WTC11 (cell line): Measurements from ENCODE around the gene EDEM2. TPM values are rescaled to one million over a fixed set of nuclear protein-coding genes. Genes with fewer than 3 reads are reported as not detected.

Source experiments
- ATAC-seq: fragments of 200-7000 bp; cut with Tn5 transposase; 2 replicates; pipeline ENCODE4 v1.10.0; 2021; ENCODE audit warnings: mild to moderate bottlenecking, moderate library complexity
- CTCF ChIA-PET: fragments of 300-600 bp; sonication (Branson Sonifier 250); formaldehyde crosslinking; loops from one replicate; lab custom pipeline; 2021; ENCODE audit warnings: antibody characterized with exemption; lab: Charles Lee
- POLR2A ChIA-PET: fragments of 350-600 bp; sonication (Branson Sonifier 250); formaldehyde crosslinking; loops from one replicate; lab custom pipeline; 2021; ENCODE audit warnings: antibody characterized with exemption; lab: Charles Lee
- DNase-seq: peaks from one replicate; pipeline ENCODE4 v3.0.0; 2021; ENCODE audit warnings: low spot score
- H3K27ac Mint-ChIP-seq: 2 replicates; pipeline ENCODE4 v1.8.0; 2021; ENCODE audit warnings: mixed read lengths
- H3K27me3 Mint-ChIP-seq: 2 replicates; pipeline ENCODE4 v1.8.0; 2021; ENCODE audit warnings: low read depth, mild to moderate bottlenecking, moderate library complexity, mixed read lengths
- H3K36me3 Mint-ChIP-seq: 2 replicates; pipeline ENCODE4 v1.8.0; 2021; ENCODE audit warnings: mixed read lengths
- H3K4me1 Mint-ChIP-seq: 2 replicates; pipeline ENCODE4 v1.8.0; 2022; ENCODE audit warnings: mixed read lengths
- H3K4me3 Mint-ChIP-seq: 2 replicates; pipeline ENCODE4 v1.8.0; 2021; ENCODE audit warnings: mild to moderate bottlenecking, moderate library complexity, mixed read lengths
- H3K9me3 Mint-ChIP-seq: 2 replicates; pipeline ENCODE4 v1.8.0; 2021; ENCODE audit warnings: mixed read lengths
- E2F4 ChIP-seq: sonication (generic); formaldehyde crosslinking; IDR thresholded peaks from 2 replicates; pipeline ENCODE4 v1.8.1; 2022; ENCODE audit warnings: low read depth, mild to moderate bottlenecking, moderate library complexity, missing genetic modification reagents, borderline replicate concordance
- FOXP1 ChIP-seq: sonication (generic); formaldehyde crosslinking; IDR thresholded peaks from 2 replicates; pipeline ENCODE4 v1.8.0; 2022; ENCODE audit warnings: missing genetic modification reagents, mild to moderate bottlenecking, moderate library complexity, borderline replicate concordance
- MAX ChIP-seq: sonication (generic); formaldehyde crosslinking; IDR thresholded peaks from 2 replicates; pipeline ENCODE4 v1.8.0; 2022; ENCODE audit warnings: mild to moderate bottlenecking, missing genetic modification reagents
- ZNF138 ChIP-seq: sonication (generic); formaldehyde crosslinking; conservative IDR thresholded peaks from 2 replicates; pipeline ENCODE4 v1.8.1; 2022; ENCODE audit warnings: mild to moderate bottlenecking, moderate library complexity, missing genetic modification reagents
- ZNF425 ChIP-seq: fragments of 250-450 bp; sonication (Bioruptor Pico); conservative IDR thresholded peaks from 2 replicates; pipeline ENCODE4 v1.9.0; 2021; ENCODE audit warnings: mild to moderate bottlenecking
- ZNF512 ChIP-seq: sonication (generic); formaldehyde crosslinking; IDR thresholded peaks from 2 replicates; pipeline ENCODE4 v1.8.1; 2022; ENCODE audit warnings: missing genetic modification reagents, borderline replicate concordance
- total RNA-seq: library from RNA; stranded (reverse); gene quantifications from 3 replicates; pipeline ENCODE4 v1.2.3, GENCODE V29; 2021
- TF ChIP-seq, protein P1 (sequence below): sonication (generic); formaldehyde crosslinking; IDR thresholded peaks from 2 replicates; pipeline ENCODE4 v1.8.0; 2023; ENCODE audit warnings: missing genetic modification reagents, mild to moderate bottlenecking, borderline replicate concordance

EDEM2 gene
- total RNA-seq, 1 experiment from 2014 or later: 22.7 TPM

GRCh38 chr20:35167787-35168186 lies 20.7 kb upstream of the EDEM2 start:
- H3K4me1 Mint-ChIP-seq: peaks cover 38% of the 10 kb centered on the region
- peaks cover 17% of the 10 kb centered on the region for H3K9me3 Mint-ChIP-seq
- no peak for DNase-seq
- H3K4me3 Mint-ChIP-seq: no peak overlapping the region
- H3K27ac Mint-ChIP-seq: no peak overlapping the region
- no peaks in the 10 kb centered on the region for H3K36me3 Mint-ChIP-seq
- H3K27me3 Mint-ChIP-seq: peaks cover 8% of the 10 kb centered on the region
- TF ChIP-seq FOXP1 (CRISPR knock-in tag): no peak
- no peak for TF ChIP-seq E2F4 (CRISPR knock-in tag)
- TF ChIP-seq ZNF138: no peak
- no peak for ATAC-seq
- POLR2A ChIA-PET: no interaction called here
- CTCF ChIA-PET: interaction anchor here (1.6 to 2.8 kb wide), 2 partner anchors 21 to 72 kb away, joined by 11 to 37 read pairs; partner anchors contain the start of gene EDEM2

GRCh38 chr20:35166242-35166830 lies 19.2 kb upstream of the EDEM2 start:
- CTCF ChIA-PET: interaction anchor here (0.6 to 2.8 kb wide), 4 partner anchors 11 to 85 kb away, joined by 3 to 37 read pairs (median 8); partner anchors contain the start of gene EDEM2
- POLR2A ChIA-PET: interaction anchor here (0.7 to 1.6 kb wide), 4 partner anchors 19 to 1676 kb away, joined by 3 to 9 read pairs (median 6); partner anchors contain the start of genes CBFA2T2 and EDEM2
- Mint-ChIP-seq H3K4me3 (peak overlapping the region; percentile 10), H3K27ac (peak overlapping the region; percentile 90), H3K36me3 (no peaks in the 10 kb centered on the region), H3K27me3 (no peaks in the 10 kb centered on the region; the same call in 1 of the 2 replicates), H3K9me3 (peaks cover 19% of the 10 kb centered on the region), H3K4me1 (peaks cover 25% of the 10 kb centered on the region)
- 0 out of 2 replicates have a peak, but pooled peaks have one; percentile 30 for TF ChIP-seq MAX (CRISPR knock-in tag)
- 0 out of 2 replicates have a peak, but pooled peaks have one; percentile 57 for TF ChIP-seq ZNF512 (CRISPR knock-in tag)
- TF ChIP-seq, protein P1, sequence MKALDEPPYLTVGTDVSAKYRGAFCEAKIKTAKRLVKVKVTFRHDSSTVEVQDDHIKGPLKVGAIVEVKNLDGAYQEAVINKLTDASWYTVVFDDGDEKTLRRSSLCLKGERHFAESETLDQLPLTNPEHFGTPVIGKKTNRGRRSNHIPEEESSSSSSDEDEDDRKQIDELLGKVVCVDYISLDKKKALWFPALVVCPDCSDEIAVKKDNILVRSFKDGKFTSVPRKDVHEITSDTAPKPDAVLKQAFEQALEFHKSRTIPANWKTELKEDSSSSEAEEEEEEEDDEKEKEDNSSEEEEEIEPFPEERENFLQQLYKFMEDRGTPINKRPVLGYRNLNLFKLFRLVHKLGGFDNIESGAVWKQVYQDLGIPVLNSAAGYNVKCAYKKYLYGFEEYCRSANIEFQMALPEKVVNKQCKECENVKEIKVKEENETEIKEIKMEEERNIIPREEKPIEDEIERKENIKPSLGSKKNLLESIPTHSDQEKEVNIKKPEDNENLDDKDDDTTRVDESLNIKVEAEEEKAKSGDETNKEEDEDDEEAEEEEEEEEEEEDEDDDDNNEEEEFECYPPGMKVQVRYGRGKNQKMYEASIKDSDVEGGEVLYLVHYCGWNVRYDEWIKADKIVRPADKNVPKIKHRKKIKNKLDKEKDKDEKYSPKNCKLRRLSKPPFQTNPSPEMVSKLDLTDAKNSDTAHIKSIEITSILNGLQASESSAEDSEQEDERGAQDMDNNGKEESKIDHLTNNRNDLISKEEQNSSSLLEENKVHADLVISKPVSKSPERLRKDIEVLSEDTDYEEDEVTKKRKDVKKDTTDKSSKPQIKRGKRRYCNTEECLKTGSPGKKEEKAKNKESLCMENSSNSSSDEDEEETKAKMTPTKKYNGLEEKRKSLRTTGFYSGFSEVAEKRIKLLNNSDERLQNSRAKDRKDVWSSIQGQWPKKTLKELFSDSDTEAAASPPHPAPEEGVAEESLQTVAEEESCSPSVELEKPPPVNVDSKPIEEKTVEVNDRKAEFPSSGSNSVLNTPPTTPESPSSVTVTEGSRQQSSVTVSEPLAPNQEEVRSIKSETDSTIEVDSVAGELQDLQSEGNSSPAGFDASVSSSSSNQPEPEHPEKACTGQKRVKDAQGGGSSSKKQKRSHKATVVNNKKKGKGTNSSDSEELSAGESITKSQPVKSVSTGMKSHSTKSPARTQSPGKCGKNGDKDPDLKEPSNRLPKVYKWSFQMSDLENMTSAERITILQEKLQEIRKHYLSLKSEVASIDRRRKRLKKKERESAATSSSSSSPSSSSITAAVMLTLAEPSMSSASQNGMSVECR: no peak
- no peak for TF ChIP-seq ZNF425 (CRISPR knock-in tag)
- DNase-seq (no peak), ATAC-seq (peak; percentile 80)
